OCI-LY3 (cell line): ENCODE data around the gene MDGA2.

Source experiments
- CTCF ChIP-seq: fragments of 200-600, 300-600 bp; sonication (generic); IDR thresholded peaks from 2 replicates; pipeline ENCODE4 v1.5.1; 2014; ENCODE audit warnings: antibody characterized with exemption, low read length, low read depth
- EZH2phosphoT487 ChIP-seq: fragments of 200-600 bp; shearing (Covaris generic); IDR thresholded peaks from 2 replicates; pipeline ENCODE4 v1.6.1; 2018; ENCODE audit warnings: antibody characterized with exemption, mixed run types, low read depth

DNA sequence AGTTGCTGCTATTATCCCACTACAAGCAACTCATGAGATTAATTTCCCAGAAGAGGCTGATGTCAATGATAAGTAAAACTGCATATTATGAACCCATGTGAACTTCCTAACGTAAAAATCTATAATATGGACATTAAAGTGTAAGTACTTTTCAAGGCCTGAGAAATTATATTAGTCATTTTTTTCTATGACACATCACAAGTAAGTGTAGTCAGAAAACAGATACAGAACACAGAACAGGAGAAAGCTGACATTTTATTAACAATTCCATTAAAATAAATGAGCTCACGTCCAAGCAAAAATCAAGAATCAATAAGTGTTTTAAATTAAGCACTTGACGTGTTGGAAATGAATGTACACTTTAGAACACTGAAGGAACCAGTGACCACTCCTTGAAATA lies 155.0 kb downstream of the MDGA2 start:
- TF ChIP-seq CTCF (no peak), EZH2phosphoT487 (no peak)
